GM20000 (cell line): ENCODE data around the gene KCNK5.

ENCODE experiments used
- DNase-seq: peaks from one replicate; pipeline ENCODE4 v3.0.0; 2012; ENCODE audit warnings: low spot score
- TF ChIP-seq, protein P1 (sequence below): IDR thresholded peaks from 2 replicates; pipeline ENCODE4 v1.5.1; 2012; ENCODE audit warnings: mild to moderate bottlenecking, control low read depth; ENCODE audit errors: extremely low read depth, missing control alignments

KCNK5 gene

DNA sequence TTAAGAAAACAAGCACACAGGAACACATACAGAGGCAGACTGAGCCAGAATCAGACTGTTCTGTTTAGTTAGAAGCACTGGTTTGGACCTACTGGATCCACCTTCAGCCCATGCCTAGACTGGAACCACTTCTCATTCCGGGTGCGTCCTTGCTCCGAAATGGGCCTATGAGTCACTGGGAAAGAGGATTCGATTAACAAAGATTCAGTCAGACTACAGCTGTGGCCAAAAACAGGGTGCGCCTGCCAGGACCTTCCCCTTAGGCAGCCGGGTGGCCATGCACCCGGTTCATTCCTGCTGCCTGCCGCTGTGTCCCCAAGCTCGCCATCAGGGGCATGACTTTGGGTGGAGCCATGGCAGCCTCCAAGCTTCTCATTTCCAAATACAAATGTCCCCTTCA, 14.5 kb upstream of the KCNK5 start:
- TF ChIP-seq, protein P1, sequence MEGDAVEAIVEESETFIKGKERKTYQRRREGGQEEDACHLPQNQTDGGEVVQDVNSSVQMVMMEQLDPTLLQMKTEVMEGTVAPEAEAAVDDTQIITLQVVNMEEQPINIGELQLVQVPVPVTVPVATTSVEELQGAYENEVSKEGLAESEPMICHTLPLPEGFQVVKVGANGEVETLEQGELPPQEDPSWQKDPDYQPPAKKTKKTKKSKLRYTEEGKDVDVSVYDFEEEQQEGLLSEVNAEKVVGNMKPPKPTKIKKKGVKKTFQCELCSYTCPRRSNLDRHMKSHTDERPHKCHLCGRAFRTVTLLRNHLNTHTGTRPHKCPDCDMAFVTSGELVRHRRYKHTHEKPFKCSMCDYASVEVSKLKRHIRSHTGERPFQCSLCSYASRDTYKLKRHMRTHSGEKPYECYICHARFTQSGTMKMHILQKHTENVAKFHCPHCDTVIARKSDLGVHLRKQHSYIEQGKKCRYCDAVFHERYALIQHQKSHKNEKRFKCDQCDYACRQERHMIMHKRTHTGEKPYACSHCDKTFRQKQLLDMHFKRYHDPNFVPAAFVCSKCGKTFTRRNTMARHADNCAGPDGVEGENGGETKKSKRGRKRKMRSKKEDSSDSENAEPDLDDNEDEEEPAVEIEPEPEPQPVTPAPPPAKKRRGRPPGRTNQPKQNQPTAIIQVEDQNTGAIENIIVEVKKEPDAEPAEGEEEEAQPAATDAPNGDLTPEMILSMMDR, result no peak
- DNase-seq, result no peak

DNA sequence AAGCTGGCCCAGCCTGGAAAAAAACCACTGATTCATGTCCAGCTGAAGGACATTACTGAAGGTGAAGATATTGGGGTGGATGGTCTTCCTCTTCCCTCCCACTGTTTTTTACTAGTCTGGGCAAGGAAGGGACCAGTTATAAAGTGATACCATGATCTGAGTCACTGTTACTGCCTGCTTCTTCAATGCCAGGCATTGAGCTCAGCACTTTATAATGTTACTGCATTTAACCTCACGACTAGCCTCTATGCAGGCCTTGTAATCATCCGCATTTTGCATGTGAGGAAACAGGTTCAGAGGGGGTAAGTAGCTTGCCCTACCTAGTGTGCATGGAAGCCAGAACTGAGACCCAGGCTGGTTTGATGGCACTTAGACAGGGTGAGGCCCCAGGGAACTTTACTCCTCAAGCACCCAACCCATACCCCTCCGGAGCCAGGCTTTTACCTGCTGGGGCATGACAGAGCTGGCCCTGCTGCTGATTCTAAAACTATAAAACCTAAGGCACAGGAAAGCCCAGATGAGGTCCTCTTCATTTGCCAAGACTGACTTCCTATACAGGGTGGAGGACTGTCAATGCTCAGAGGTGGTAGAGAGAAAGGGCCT, 11.0 kb upstream of the KCNK5 start:
- no peak for DNase-seq
- TF ChIP-seq, protein P1, result no peak

DNA sequence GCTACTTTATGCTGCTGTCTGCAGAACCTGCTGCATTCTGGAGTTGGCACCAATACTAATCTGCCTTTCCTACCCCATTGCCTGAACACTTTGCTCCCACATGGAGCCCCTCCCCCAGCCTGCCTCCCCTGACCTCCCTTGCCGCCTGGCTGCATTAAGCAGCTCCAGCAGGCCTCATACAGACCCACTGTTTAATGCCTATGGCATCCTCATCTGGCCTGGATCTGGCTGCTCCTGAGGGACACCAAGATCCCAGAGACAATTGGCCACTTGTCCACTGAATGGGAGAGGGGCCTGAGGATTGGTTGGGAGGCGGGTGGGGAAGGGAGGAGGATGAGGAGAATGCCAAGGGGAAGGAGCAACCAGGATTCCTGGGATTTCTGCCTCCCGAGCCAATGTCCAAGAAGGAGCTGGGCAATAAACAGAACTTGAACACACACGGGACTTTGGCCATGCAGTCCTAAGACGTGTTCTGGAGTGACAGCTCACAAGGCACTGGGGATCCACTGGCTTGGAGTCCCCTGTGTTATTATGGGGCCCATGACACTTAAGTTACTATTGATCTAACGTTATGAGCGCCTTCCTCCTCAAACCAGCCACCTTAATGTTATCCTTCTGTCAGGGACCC, 10.4 kb upstream of the KCNK5 start:
- DNase-seq, result no peak

GRCh38 chr6:39236742-39237141, 7.5 kb upstream of the KCNK5 start:
- TF ChIP-seq, protein P1, result no peak
- DNase-seq, result no peak

More for the DNA sequence above, 10.4 kb upstream of the KCNK5 start:
- TF ChIP-seq, protein P1, result no peak

- no peak for DNase-seq
- TF ChIP-seq, protein P1, result no peak
Measured at GRCh38 chr6:39233333-39233732, 4.1 kb upstream of the KCNK5 start.

GRCh38 chr6:39231521-39232243, 2.4 kb upstream of the KCNK5 start:
- DNase-seq, result no peak
- TF ChIP-seq, protein P1, result no peak

DNA sequence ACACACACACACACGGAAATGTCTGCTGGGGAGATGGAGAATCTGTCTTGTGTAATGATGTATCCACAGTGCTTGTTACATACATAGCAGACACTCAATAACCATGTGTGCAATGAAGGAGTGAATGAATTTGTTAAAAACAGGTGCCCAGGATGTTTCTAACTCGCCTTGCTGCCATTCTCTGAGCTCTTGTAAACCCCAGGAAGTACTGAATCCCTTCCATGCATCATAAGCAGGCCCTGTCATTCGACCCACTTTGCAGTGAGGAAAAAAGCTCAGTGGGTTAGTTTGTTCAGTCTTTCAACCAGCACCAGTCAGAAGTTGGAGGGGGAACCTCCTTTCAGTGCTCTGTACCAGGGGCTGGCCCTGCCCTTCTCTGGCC, 1.4 kb upstream of the KCNK5 start:
- no peak for DNase-seq
- TF ChIP-seq, protein P1, result no peak
